ENCODE measurements around the gene IMPDH2. TPM values are rescaled to one million over a fixed set of nuclear protein-coding genes. Genes with fewer than 3 reads are reported as not detected.
A peak's percentile ranks its signal among the peaks of the same experiment; 100 is the strongest.

IMPDH2 gene
- total RNA-seq, 2 donors from 2014 or later, result 92.6 to 166 TPM

DNA sequence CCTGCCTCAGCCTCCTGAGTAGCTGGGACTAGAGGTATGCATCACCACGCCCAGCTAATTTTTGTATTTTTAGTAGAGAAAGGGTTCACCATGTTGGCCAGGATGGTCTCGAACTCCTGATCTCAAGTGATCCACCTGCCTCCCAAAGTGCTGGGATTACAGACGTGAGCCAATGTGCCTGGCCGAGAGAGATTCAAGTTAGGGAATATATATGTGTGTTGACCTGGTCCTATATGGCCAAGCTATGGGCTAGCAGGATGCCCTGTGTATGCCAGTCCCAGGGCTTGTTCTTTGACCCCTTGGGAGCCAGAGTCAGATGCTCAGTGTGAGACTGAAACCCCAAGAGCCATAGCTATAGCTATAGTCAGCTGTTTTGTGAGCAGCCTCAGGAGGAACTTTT, 5.4 kb downstream of the IMPDH2 start:
- Histone ChIP-seq H3K4me3 (no peak overlapping the region), H3K27ac (no peak overlapping the region), H3K9me3 (no peaks in the 10 kb centered on the region), H3K27me3 (no peaks in the 10 kb centered on the region), H3K4me1 (peaks cover 75% of the 10 kb centered on the region), H3K36me3 (replicated peaks in 1 of 2; ENCODE audit: insufficient read depth in 1 of 2, low read depth in 2 of 2) (peaks cover 0 to 13% of the 10 kb centered on the region in 2 donors)
- TF ChIP-seq, protein P1, sequence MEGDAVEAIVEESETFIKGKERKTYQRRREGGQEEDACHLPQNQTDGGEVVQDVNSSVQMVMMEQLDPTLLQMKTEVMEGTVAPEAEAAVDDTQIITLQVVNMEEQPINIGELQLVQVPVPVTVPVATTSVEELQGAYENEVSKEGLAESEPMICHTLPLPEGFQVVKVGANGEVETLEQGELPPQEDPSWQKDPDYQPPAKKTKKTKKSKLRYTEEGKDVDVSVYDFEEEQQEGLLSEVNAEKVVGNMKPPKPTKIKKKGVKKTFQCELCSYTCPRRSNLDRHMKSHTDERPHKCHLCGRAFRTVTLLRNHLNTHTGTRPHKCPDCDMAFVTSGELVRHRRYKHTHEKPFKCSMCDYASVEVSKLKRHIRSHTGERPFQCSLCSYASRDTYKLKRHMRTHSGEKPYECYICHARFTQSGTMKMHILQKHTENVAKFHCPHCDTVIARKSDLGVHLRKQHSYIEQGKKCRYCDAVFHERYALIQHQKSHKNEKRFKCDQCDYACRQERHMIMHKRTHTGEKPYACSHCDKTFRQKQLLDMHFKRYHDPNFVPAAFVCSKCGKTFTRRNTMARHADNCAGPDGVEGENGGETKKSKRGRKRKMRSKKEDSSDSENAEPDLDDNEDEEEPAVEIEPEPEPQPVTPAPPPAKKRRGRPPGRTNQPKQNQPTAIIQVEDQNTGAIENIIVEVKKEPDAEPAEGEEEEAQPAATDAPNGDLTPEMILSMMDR (IDR thresholded peaks at IDR 0.05), result no peak
- no peak for TF ChIP-seq POLR2A (IDR thresholded peaks at IDR 0.05)
- ATAC-seq (no peak), DNase-seq (no peak)
- intact Hi-C loops (cut with DNase I), result no loop called here
- WGBS, 2 donors, result 85 to 89% methylated on average over 4 of the region's 4 CpGs

DNA sequence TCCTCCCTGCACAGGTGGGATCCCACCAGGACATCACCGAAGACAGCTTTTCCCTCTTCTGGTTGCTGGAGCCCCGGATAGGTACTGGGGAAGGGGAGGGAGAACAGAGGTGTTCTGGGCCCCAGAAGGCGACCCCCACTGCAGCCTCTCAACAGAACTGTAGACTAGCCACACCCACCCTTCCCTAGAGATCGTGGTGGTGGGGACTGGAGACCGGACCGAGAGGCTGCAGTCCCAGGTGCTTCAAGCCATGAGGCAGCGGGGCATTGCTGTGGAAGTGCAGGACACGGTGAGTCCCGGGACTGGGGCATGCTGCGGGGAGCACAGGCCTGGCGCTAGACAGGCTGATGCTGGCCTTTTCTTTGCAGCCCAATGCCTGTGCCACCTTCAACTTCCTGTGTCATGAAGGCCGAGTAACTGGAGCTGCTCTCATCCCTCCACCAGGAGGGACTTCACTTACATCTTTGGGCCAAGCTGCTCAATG, 6.5 kb downstream of the IMPDH2 start:
- WGBS, 2 donors, result 16 to 31% methylated on average over 3 to 12 of the region's 12 CpGs
- intact Hi-C loops (cut with DNase I), result no loop called here
- DNase-seq, result no peak

GRCh38 chr3:49021813-49022687, 7.1 kb downstream of the IMPDH2 start, which contains the start of gene NDUFAF3:
NDUFAF3 (plus strand) TSS chr3:49022121; CDS start chr3:49022145, 24 bp downstream.
- intact Hi-C loops (cut with DNase I), result no loop called here
- Histone ChIP-seq H3K36me3 (replicated peaks in 1 of 2; ENCODE audit: insufficient read depth in 1 of 2, low read depth in 2 of 2) (peaks cover 0 to 13% of the 10 kb centered on the region in 2 donors), H3K4me3 (peak within 1 kb of the TSS; percentile 44 to 63), H3K27ac (peak within 1 kb of the TSS; percentile 90 to 99 (median 98)), H3K27me3 (no peaks in the 10 kb centered on the region), H3K4me1 (peaks cover 68% of the 10 kb centered on the region), H3K9me3 (no peaks in the 10 kb centered on the region)
- DNase-seq, result peak; percentile 94 to 95 (median 94)
- TF ChIP-seq POLR2A (IDR thresholded peaks at IDR 0.05), result peak; percentile 54 to 94 (median 69)
- TF ChIP-seq, protein P1 (IDR thresholded peaks at IDR 0.05), result peak; percentile 95 to 99 (median 98)
- WGBS, 2 donors, result 0 to 3% methylated on average over 8 to 81 of the region's 83 CpGs
- ATAC-seq, result peak; percentile 84

More for the DNA sequence above, 6.5 kb downstream of the IMPDH2 start:
- TF ChIP-seq, protein P1 (IDR thresholded peaks at IDR 0.05), result no peak
- no peak for TF ChIP-seq POLR2A (IDR thresholded peaks at IDR 0.05)
- peaks cover 68% of the 10 kb centered on the region for H3K4me1 ChIP-seq
- peaks cover 0 to 13% of the 10 kb centered on the region in 2 donors for H3K36me3 ChIP-seq (replicated peaks in 1 of 2; ENCODE audit: insufficient read depth in 1 of 2, low read depth in 2 of 2)
- peak overlapping the region; percentile 44 to 63 for H3K4me3 ChIP-seq
- ATAC-seq, result no peak
- no peaks in the 10 kb centered on the region for H3K27me3 ChIP-seq
- H3K9me3 ChIP-seq, result no peaks in the 10 kb centered on the region
- H3K27ac ChIP-seq, result peak overlapping the region; percentile 90 to 99 (median 98)

GRCh38 chr3:49021213-49021812, 7.9 kb downstream of the IMPDH2 start:
- no peaks in the 10 kb centered on the region for H3K27me3 ChIP-seq
- no peaks in the 10 kb centered on the region for H3K9me3 ChIP-seq
- TF ChIP-seq POLR2A (IDR thresholded peaks at IDR 0.05), result peak; percentile 99 to 100 (median 99)
- TF ChIP-seq, protein P1 (IDR thresholded peaks at IDR 0.05), result no peak
- H3K4me3 ChIP-seq, result peak overlapping the region; percentile 24 to 63
- H3K36me3 ChIP-seq (replicated peaks in 1 of 2; ENCODE audit: insufficient read depth in 1 of 2, low read depth in 2 of 2), result peaks cover 0 to 12% of the 10 kb centered on the region in 2 donors
- DNase-seq (peak; percentile 100), ATAC-seq (peak; percentile 86)
- H3K4me1 ChIP-seq, result peaks cover 75% of the 10 kb centered on the region
- intact Hi-C loops (cut with DNase I), result no loop called here
- WGBS, 2 donors, result 0% methylated on average over 16 to 52 of the region's 60 CpGs
- H3K27ac ChIP-seq, result peak overlapping the region; percentile 90 to 99 (median 98)

Measured in body of pancreas (tissue), 4 donors.